ENCODE measurements around the gene SLC35D2. TPM values are rescaled to one million over a fixed set of nuclear protein-coding genes. Genes with fewer than 3 reads are reported as not detected.
"Not testable (repeated sequence)": the region's sequence is repeated elsewhere in the genome, so short reads cannot be mapped to it uniquely, and the experiment has no call there.

SLC35D2 gene
- total RNA-seq, 2 experiments from 2014 or later, result 0.44 to 1.4 TPM

DNA sequence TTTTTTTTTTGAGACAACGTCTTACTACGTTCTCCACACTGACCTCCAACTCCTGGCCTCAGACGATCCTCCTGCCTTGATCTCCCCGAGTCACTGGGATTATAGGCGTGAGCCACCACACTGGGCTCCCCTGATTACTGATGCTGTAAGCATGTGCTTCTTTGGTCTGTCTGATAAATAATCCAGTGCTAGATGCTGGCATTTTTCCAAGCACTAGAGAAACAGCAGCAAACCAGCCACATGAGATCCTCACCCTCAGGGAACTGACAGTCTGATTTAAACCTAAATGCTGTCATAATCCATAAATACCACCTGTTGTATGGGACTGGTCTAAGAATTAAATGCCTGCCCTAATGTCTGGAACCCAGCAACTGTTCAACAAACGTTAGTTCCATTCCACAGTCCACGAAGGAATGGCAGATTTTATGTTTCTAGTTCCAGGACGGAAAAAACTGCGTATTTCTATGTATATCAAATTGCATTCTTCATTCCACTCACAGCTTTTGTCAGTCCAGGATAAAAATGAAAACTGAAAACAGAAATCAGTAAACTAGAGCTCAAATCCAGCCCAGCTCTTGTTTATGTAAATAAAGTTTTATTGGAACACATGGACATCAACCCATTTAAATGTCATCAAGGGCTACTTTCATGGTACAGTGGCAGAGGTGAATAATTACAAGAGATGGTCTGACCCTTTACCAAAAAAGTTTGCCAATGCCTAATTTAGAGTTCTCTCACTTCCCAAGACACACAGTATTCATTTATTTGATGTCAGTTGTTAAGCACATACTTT, 20.1 kb downstream of the SLC35D2 start:
- Histone ChIP-seq H3K4me1 (ENCODE audit: insufficient read depth, low read length, poor library complexity, severe bottlenecking) (no peaks in the 10 kb centered on the region), H2AFZ (ENCODE audit: low read length) (no peak overlapping the region), H3K4me2 (ENCODE audit: low read length) (no peak overlapping the region), H3K4me3 (ENCODE audit: low read depth, low read length, poor library complexity, severe bottlenecking) (no peak overlapping the region), H3K9me3 (ENCODE audit: low read length) (no peaks in the 10 kb centered on the region), H4K20me1 (ENCODE audit: insufficient read depth, low read length) (no peaks in the 10 kb centered on the region), H3K9me2 (ENCODE audit: insufficient read depth, low read length) (no peaks in the 10 kb centered on the region), H3K36me3 (ENCODE audit: insufficient read depth, low read length) (peaks cover 16% of the 10 kb centered on the region; the same call in 1 of the 2 replicates), H3K27ac (ENCODE audit: low read depth, low read length, poor library complexity, severe bottlenecking) (no peak overlapping the region), H3K79me2 (ENCODE audit: insufficient read depth, low read depth, low read length) (no peaks in the 10 kb centered on the region)
- no TSS peak for BruUV-seq (replicated peaks)
- intact Hi-C loops (cut with micrococcal nuclease; ENCODE audit: unreplicated experiment), result no loop called here
- ChIA-PET POLR2A (no interaction called here), CTCF (ENCODE audit: unreplicated experiment) (no interaction called here)
- TF ChIP-seq, protein P1, sequence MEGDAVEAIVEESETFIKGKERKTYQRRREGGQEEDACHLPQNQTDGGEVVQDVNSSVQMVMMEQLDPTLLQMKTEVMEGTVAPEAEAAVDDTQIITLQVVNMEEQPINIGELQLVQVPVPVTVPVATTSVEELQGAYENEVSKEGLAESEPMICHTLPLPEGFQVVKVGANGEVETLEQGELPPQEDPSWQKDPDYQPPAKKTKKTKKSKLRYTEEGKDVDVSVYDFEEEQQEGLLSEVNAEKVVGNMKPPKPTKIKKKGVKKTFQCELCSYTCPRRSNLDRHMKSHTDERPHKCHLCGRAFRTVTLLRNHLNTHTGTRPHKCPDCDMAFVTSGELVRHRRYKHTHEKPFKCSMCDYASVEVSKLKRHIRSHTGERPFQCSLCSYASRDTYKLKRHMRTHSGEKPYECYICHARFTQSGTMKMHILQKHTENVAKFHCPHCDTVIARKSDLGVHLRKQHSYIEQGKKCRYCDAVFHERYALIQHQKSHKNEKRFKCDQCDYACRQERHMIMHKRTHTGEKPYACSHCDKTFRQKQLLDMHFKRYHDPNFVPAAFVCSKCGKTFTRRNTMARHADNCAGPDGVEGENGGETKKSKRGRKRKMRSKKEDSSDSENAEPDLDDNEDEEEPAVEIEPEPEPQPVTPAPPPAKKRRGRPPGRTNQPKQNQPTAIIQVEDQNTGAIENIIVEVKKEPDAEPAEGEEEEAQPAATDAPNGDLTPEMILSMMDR (conservative IDR thresholded peaks at IDR 0.05; ENCODE audit: low read length), result no peak
- no peak for TF ChIP-seq EZH2phosphoT487 (IDR thresholded peaks at IDR 0.05; ENCODE audit: borderline replicate concordance, low read depth, low read length)
- no peak for DNase-seq (ENCODE audit: low spot score)

DNA sequence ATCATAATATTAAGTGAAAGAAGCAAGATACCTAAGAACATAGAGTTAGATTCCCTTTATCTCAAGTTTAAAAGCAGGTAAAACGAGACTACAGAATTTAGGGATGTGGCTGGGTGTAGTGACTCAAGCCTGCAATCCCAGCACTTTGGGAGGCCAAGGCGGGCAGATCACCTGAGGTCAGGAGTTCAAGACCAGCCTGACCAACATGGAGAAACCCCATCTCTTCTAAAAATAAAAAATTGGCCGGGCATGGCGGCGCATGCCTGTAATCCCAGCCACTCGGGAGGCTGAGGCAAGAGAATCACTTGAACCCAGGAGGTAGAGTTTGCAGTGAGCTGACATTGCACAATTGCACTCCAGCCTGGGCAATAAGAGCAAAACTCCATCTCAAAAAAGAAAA, 21.4 kb downstream of the SLC35D2 start:
- H3K27ac ChIP-seq (ENCODE audit: low read depth, low read length, poor library complexity, severe bottlenecking); H3K4me1 ChIP-seq (ENCODE audit: insufficient read depth, low read length, poor library complexity, severe bottlenecking); H3K9me3 ChIP-seq (ENCODE audit: low read length); H3K79me2 ChIP-seq (ENCODE audit: insufficient read depth, low read depth, low read length); H3K4me2 ChIP-seq (ENCODE audit: low read length); intact Hi-C loops (cut with micrococcal nuclease; ENCODE audit: unreplicated experiment); H2AFZ ChIP-seq (ENCODE audit: low read length); BruUV-seq (replicated peaks); H3K4me3 ChIP-seq (ENCODE audit: low read depth, low read length, poor library complexity, severe bottlenecking); H3K9me2 ChIP-seq (ENCODE audit: insufficient read depth, low read length); H4K20me1 ChIP-seq (ENCODE audit: insufficient read depth, low read length); DNase-seq (ENCODE audit: low spot score); CTCF ChIA-PET (ENCODE audit: unreplicated experiment): not testable (repeated sequence)
- peaks cover 16% of the 10 kb centered on the region; the same call in 1 of the 2 replicates for H3K36me3 ChIP-seq (ENCODE audit: insufficient read depth, low read length)
- POLR2A ChIA-PET, result interaction anchor here (0.7 kb wide), 1 partner anchor 31 kb away, joined by 3 read pairs; no protein-coding TSS in a partner anchor

DNA sequence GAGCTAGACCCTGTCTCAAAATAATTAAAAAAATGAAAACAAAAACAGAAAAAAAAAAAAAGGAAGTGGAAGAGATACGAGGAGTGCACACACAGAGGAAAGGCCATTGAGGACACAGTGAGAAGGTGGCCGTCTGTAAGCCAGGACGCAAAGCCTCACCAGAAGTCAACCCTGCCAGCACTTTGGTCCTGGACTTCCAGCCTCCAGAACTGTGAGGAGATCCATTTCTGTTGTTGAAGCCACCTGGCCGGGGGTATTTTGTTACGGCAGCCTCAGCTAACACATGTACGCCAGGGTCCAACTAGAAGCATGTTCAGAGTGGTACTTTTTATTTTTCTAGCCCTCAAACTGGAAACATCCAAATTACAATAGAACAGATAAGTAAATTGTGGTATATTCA, 21.8 kb downstream of the SLC35D2 start:
- Histone ChIP-seq H3K4me2 (ENCODE audit: low read length) (no peak overlapping the region), H2AFZ (ENCODE audit: low read length) (no peak overlapping the region), H4K20me1 (ENCODE audit: insufficient read depth, low read length) (no peaks in the 10 kb centered on the region), H3K79me2 (ENCODE audit: insufficient read depth, low read depth, low read length) (no peaks in the 10 kb centered on the region), H3K36me3 (ENCODE audit: insufficient read depth, low read length) (peaks cover 16% of the 10 kb centered on the region; the same call in 1 of the 2 replicates), H3K9me3 (ENCODE audit: low read length) (no peaks in the 10 kb centered on the region), H3K4me3 (ENCODE audit: low read depth, low read length, poor library complexity, severe bottlenecking) (no peak overlapping the region), H3K9me2 (ENCODE audit: insufficient read depth, low read length) (no peaks in the 10 kb centered on the region), H3K4me1 (ENCODE audit: insufficient read depth, low read length, poor library complexity, severe bottlenecking) (no peaks in the 10 kb centered on the region), H3K27ac (ENCODE audit: low read depth, low read length, poor library complexity, severe bottlenecking) (no peak overlapping the region)
- ChIA-PET POLR2A (interaction anchor here (0.7 kb wide), 1 partner anchor 31 kb away, joined by 3 read pairs; no protein-coding TSS in a partner anchor), CTCF (ENCODE audit: unreplicated experiment) (no interaction called here)
- DNase-seq (ENCODE audit: low spot score), result no peak
- intact Hi-C loops (cut with micrococcal nuclease; ENCODE audit: unreplicated experiment), result no loop called here
- TF ChIP-seq, protein P1 (conservative IDR thresholded peaks at IDR 0.05; ENCODE audit: low read length), result no peak
- no peak for TF ChIP-seq EZH2phosphoT487 (IDR thresholded peaks at IDR 0.05; ENCODE audit: borderline replicate concordance, low read depth, low read length)
- no TSS peak for BruUV-seq (replicated peaks)
